ENCODE data around the gene ATG4A.

The ATG4A gene

DNA sequence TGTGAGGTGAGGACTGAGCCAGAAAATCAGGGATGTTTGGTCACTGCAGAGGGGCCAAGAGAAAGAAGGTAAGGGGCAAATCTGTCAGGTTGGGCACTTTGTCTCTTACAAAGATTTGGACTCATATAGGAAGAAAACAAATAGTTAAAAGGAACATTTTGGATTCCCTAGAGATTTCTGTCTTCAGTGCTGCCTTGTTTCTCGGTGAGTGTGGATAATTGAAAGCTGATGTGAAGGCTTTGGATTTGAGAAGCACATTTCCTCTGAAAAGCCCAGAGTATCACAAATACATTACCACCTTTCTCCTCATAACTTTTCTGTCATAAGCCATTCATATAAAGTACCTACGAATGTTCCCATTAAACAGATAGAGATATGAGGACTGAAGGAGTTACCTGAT is 107.5 kb downstream of the ATG4A start:
- Histone ChIP-seq H3K27ac (ENCODE audit: low read depth, low read length) (no peak overlapping the region), H3K27me3 (ENCODE audit: control insufficient read depth, insufficient read depth, low read length) (peaks cover 3% of the 10 kb centered on the region), H3K4me3 (ENCODE audit: low read length) (no peak overlapping the region), H3K4me1 (ENCODE audit: control insufficient read depth, insufficient read depth, low read length) (no peaks in the 10 kb centered on the region), H3K9ac (ENCODE audit: low read length) (no peak overlapping the region), H3K36me3 (ENCODE audit: control insufficient read depth, insufficient read depth, low read length) (no peaks in the 10 kb centered on the region)

GRCh38 chrX:108199691-108200090 is 108.1 kb downstream of the ATG4A start:
- Histone ChIP-seq H3K4me1 (ENCODE audit: control insufficient read depth, insufficient read depth, low read length) (no peaks in the 10 kb centered on the region), H3K27ac (ENCODE audit: low read depth, low read length) (no peak overlapping the region), H3K27me3 (ENCODE audit: control insufficient read depth, insufficient read depth, low read length) (no peaks in the 10 kb centered on the region), H3K4me3 (ENCODE audit: low read length) (no peak overlapping the region), H3K9ac (ENCODE audit: low read length) (no peak overlapping the region), H3K36me3 (ENCODE audit: control insufficient read depth, insufficient read depth, low read length) (no peaks in the 10 kb centered on the region)

- Histone ChIP-seq H3K4me3 (ENCODE audit: low read length) (no peak overlapping the region), H3K36me3 (ENCODE audit: control insufficient read depth, insufficient read depth, low read length) (no peaks in the 10 kb centered on the region), H3K4me1 (ENCODE audit: control insufficient read depth, insufficient read depth, low read length) (no peaks in the 10 kb centered on the region), H3K9ac (ENCODE audit: low read length) (no peak overlapping the region), H3K27ac (ENCODE audit: low read depth, low read length) (no peak overlapping the region), H3K27me3 (ENCODE audit: control insufficient read depth, insufficient read depth, low read length) (no peaks in the 10 kb centered on the region)
Observed at GRCh38 chrX:108203540-108203939, 112.0 kb downstream of the ATG4A start.

Data from rectal smooth muscle tissue (tissue), 1 donor.